Activated naive CD8-positive, alpha-beta T cell treated with anti-CD3 and anti-CD28 coated beads, Interleukin-2, amount 50 U/mL, for 16 hours (primary cell): ENCODE results near the gene TRIM26.

Source experiments
- DNase-seq: peaks from one replicate; pipeline ENCODE4 v3.0.0-alpha.2; 2020; ENCODE audit warnings: low read depth, low spot score

Gene TRIM26

GRCh38 chr6:30207619-30208295 lies 5.4 kb downstream of the TRIM26 start:
- no peak for DNase-seq

GRCh38 chr6:30206799-30207618 lies 6.2 kb downstream of the TRIM26 start:
- no peak for DNase-seq

- DNase-seq = no peak
Observed at GRCh38 chr6:30206152-30206551, 7.1 kb downstream of the TRIM26 start.

GRCh38 chr6:30204116-30204515 lies 9.1 kb downstream of the TRIM26 start:
- no peak for DNase-seq

GRCh38 chr6:30202366-30202765 lies 10.8 kb downstream of the TRIM26 start:
- DNase-seq = no peak

- DNase-seq = no peak
Observed at GRCh38 chr6:30200551-30201281, 12.5 kb downstream of the TRIM26 start.

GRCh38 chr6:30198166-30199084 lies 14.8 kb downstream of the TRIM26 start:
- DNase-seq = no peak

- DNase-seq = no peak
Observed at GRCh38 chr6:30196376-30196775, 16.8 kb downstream of the TRIM26 start.

GRCh38 chr6:30195951-30196350 lies 17.3 kb downstream of the TRIM26 start:
- no peak for DNase-seq

- no peak for DNase-seq
Observed at GRCh38 chr6:30194797-30195690, 18.2 kb downstream of the TRIM26 start.

GRCh38 chr6:30192076-30192475 lies 21.1 kb downstream of the TRIM26 start:
- DNase-seq = no peak

GRCh38 chr6:30188541-30188940 lies 24.7 kb downstream of the TRIM26 start:
- no peak for DNase-seq

- DNase-seq = no peak
Observed at GRCh38 chr6:30185846-30186484, 27.2 kb downstream of the TRIM26 start.

- DNase-seq = no peak
Observed at GRCh38 chr6:30184417-30185031, 28.7 kb downstream of the TRIM26 start.

- DNase-seq = no peak
Observed at GRCh38 chr6:30180145-30180544, 33.1 kb downstream of the TRIM26 start.

- DNase-seq = no peak
Observed at GRCh38 chr6:30178837-30179236, 34.4 kb downstream of the TRIM26 start.

- no peak for DNase-seq
Observed at GRCh38 chr6:30175765-30176164, 37.4 kb downstream of the TRIM26 start.

GRCh38 chr6:30172681-30173080 lies 40.5 kb downstream of the TRIM26 start:
- DNase-seq = no peak

- no peak for DNase-seq
Observed at GRCh38 chr6:30171677-30172471, 41.3 kb downstream of the TRIM26 start.
